Neural crest cell (in vitro differentiated cells): ENCODE results near the gene DCXR. TPM values are rescaled to one million over a fixed set of nuclear protein-coding genes. Genes with fewer than 3 reads are reported as not detected.

Experiments used
- DNase-seq: peaks from one replicate; pipeline ENCODE4 v3.0.0; 2021; ENCODE audit warnings: low read depth, mixed read lengths, low spot score
- H3K27ac Mint-ChIP-seq: one replicate; pipeline ENCODE4 v1.8.0; 2021; ENCODE audit warnings: mild to moderate bottlenecking, mixed read lengths; ENCODE audit not compliant: unreplicated experiment
- H3K27me3 Mint-ChIP-seq: 2 replicates; pipeline ENCODE4 v1.8.0; 2021; ENCODE audit warnings: low read depth, mild to moderate bottlenecking, mixed read lengths
- H3K36me3 Mint-ChIP-seq: 2 replicates; pipeline ENCODE4 v1.8.0; 2021; ENCODE audit warnings: low read depth, mild to moderate bottlenecking, mixed read lengths
- H3K4me1 Mint-ChIP-seq: 2 replicates; pipeline ENCODE4 v1.8.0; 2021; ENCODE audit warnings: mixed read lengths
- H3K4me3 Mint-ChIP-seq: one replicate; pipeline ENCODE4 v1.8.0; 2021; ENCODE audit warnings: mild to moderate bottlenecking, mixed read lengths
- H3K9me3 Mint-ChIP-seq: 2 replicates; pipeline ENCODE4 v1.8.0; 2021; ENCODE audit warnings: mixed read lengths
- total RNA-seq: library from RNA; stranded (reverse); gene quantifications from 2 replicates; pipeline ENCODE4 v1.2.1, GENCODE V29; 2021
- TF ChIP-seq, protein P1 (sequence below): fragments of 200-600 bp; sonication (generic); conservative IDR thresholded peaks from 2 replicates; pipeline ENCODE4 v1.5.0; 2021; ENCODE audit warnings: antibody characterized with exemption, mild to moderate bottlenecking

Gene DCXR
- total RNA-seq, 1 donor from 2014 or later = 198 TPM

DNA sequence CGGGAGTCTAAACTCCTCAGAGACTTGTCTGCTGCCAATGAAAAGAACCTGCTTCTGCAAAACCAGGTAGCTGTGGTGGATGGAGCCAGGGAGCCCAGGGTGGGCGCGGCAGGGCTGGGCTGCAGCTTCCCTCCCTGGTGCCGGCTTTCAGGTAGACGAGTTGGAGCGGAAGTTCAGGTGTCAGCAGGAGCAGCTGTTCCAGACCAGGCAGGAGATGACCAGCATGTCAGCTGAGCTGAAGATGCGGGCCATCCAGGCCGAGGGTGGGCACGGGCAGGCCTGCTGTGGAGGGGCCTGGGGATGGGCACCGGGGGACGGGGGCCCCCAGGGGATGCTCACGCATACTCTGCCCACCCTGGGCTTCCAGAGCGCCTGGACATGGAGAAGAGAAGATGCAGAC lies 9.3 kb downstream of the DCXR start:
- H3K4me1 Mint-ChIP-seq = peaks cover 10% of the 10 kb centered on the region
- H3K9me3 Mint-ChIP-seq = no peaks in the 10 kb centered on the region
- H3K4me3 Mint-ChIP-seq = no peak overlapping the region
- no peak for DNase-seq
- H3K27me3 Mint-ChIP-seq = peaks cover 3% of the 10 kb centered on the region
- TF ChIP-seq, protein P1, sequence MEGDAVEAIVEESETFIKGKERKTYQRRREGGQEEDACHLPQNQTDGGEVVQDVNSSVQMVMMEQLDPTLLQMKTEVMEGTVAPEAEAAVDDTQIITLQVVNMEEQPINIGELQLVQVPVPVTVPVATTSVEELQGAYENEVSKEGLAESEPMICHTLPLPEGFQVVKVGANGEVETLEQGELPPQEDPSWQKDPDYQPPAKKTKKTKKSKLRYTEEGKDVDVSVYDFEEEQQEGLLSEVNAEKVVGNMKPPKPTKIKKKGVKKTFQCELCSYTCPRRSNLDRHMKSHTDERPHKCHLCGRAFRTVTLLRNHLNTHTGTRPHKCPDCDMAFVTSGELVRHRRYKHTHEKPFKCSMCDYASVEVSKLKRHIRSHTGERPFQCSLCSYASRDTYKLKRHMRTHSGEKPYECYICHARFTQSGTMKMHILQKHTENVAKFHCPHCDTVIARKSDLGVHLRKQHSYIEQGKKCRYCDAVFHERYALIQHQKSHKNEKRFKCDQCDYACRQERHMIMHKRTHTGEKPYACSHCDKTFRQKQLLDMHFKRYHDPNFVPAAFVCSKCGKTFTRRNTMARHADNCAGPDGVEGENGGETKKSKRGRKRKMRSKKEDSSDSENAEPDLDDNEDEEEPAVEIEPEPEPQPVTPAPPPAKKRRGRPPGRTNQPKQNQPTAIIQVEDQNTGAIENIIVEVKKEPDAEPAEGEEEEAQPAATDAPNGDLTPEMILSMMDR = no peak
- no peaks in the 10 kb centered on the region for H3K36me3 Mint-ChIP-seq
- no peak overlapping the region for H3K27ac Mint-ChIP-seq

DNA sequence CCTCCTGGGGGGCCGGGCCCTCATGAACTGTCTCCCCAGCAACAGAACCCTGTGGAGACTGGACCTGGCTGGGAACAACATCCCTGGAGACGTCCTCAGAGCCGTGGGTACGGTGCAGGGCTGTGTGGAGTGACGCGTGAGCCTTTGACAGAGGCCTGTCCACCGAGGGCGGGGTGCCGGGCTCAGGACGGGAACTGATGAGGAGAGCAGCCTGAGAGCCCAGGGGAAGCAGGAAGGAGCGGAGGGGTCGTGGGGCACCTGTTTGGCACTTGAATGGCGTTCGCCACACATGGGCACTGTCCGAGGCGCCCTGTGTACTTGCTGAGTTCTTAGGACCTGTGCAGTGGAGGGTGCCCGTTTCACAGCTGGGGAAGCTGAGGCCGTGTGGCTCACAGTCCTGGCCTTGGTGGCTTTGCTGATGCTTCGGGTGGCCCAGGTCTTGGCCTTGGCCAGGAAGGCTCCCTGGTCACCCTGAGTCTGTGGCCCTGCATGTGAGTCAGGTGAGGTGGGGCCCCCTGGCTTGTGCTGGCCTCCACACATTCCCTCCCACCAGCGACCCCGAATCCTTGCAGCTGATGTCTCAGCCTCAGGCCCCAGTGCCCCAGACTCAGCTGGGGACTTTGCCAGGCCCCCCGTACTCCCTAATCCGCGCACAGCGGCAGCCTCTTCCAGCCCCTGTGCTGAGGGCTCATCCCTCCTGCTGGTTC lies 11.9 kb downstream of the DCXR start:
- Mint-ChIP-seq H3K27me3 (peaks cover 4% of the 10 kb centered on the region), H3K27ac (peak overlapping the region; percentile 62), H3K4me3 (peak overlapping the region; percentile 85), H3K9me3 (no peaks in the 10 kb centered on the region), H3K4me1 (peaks cover 18% of the 10 kb centered on the region), H3K36me3 (no peaks in the 10 kb centered on the region)
- TF ChIP-seq, protein P1 = no peak
- DNase-seq = no peak

DNA sequence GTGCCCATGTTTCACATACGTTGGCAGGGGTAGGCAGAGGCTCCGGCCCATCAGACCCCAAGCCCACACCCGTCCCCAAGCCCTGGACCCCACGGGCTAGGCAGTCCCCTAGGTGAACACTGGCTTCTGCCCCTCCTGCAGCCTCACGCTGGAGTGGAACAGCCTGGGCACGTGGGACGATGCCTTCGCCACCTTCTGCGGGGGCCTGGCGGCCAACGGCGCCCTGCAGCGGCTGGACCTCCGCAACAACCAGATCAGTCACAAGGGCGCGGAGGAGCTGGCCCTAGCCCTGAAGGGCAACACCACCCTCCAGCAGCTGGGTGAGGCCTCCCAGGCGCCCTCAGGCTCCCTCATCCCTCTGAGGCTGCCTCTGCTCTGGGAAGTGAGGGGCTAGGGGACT lies 12.6 kb downstream of the DCXR start:
- no peaks in the 10 kb centered on the region for H3K36me3 Mint-ChIP-seq
- no peaks in the 10 kb centered on the region for H3K9me3 Mint-ChIP-seq
- no peak overlapping the region for H3K27ac Mint-ChIP-seq
- peaks cover 18% of the 10 kb centered on the region for H3K4me1 Mint-ChIP-seq
- peaks cover 4% of the 10 kb centered on the region for H3K27me3 Mint-ChIP-seq
- DNase-seq = no peak
- TF ChIP-seq, protein P1 = no peak
- peak overlapping the region; percentile 85 for H3K4me3 Mint-ChIP-seq

DNA sequence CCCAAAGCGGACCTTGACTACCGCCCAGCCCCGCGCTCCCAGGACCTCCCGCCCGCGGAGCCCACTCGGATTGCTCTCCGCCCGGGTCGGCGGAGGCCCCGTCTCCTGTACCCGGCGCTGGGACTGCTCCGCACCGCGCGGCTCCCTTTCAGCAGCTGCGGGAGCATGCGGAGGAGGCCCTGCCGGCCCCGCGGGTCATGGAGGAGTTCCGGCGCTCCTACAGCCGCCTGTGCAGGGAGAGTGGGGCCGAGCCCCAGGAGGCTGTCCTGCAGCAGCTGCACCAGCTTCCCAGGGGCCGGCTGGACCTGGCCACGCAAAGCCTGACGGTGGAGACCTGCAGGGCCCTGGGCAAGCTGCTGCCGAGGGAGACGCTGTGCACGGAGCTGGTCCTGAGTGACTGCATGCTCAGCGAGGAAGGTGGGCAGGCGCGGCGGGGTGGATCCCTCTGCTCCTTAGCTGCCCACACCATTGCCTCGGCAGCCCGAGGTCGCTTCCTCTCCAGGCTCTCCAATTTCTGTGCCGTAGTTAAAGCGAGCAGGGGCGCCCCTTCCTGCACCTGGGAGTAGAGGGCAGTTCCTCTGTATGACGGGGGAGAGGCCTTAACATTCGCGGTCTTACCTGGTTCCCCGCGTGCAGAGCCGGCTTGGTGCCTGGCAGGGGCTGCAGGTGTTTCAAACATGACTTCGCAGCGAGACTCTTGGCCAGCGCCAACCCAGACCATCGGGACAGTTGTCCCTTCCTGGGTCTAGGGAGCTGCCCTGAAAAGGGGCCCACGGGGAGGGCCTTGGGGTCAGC lies 13.9 kb downstream of the DCXR start:
- H3K27me3 Mint-ChIP-seq = peaks cover 4% of the 10 kb centered on the region
- no peaks in the 10 kb centered on the region for H3K36me3 Mint-ChIP-seq
- no peak for DNase-seq
- TF ChIP-seq, protein P1 = no peak
- H3K4me3 Mint-ChIP-seq = peak overlapping the region; percentile 85
- H3K4me1 Mint-ChIP-seq = peaks cover 18% of the 10 kb centered on the region
- H3K9me3 Mint-ChIP-seq = no peaks in the 10 kb centered on the region
- H3K27ac Mint-ChIP-seq = no peak overlapping the region

DNA sequence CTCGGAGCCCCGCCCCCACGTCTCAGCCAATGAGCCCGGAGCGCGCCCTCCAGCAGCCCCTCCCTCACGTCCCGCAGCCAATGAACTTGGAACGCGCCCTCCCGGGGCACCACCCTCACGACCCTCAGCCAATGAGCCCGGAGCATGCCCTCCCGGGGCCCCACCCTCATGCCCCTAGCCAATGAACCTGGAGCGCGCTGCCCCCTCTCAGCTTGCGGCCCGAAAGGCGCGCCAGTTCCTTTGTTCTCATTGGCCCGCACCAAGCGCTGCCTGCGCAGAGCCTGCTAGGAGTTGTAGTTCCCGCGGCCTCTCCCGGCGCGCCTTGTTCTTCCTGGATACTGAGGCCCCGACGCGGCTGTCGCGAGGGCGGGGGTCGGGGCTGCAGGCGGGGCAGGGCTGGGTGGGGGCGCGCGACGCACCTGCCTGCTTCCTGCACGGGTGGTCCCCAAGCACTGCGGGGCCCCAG lies 14.5 kb downstream of the DCXR start, which contains the start of gene LRRC45:
Gene LRRC45, plus strand, starts transcription at position 325 of the 466 bp plus-strand sequence. CDS start 339 bp downstream, outside the sequence.
- Mint-ChIP-seq H3K36me3 (no peaks in the 10 kb centered on the region), H3K27ac (peak within 1 kb of the TSS; percentile 84)

More for the DNA sequence above, 14.5 kb downstream of the DCXR start, which contains the start of gene LRRC45:
- H3K9me3 Mint-ChIP-seq = no peaks in the 10 kb centered on the region
- peaks cover 18% of the 10 kb centered on the region for H3K4me1 Mint-ChIP-seq
- H3K4me3 Mint-ChIP-seq = peak within 1 kb of the TSS; percentile 97
- H3K27me3 Mint-ChIP-seq = peaks cover 6% of the 10 kb centered on the region
- DNase-seq = peak; percentile 99
- TF ChIP-seq, protein P1 = no peak
